Measurements from ENCODE around the gene C5orf58.

C5orf58 gene

GRCh38 chr5:170294057-170294456, 61.3 kb downstream of the C5orf58 start:
- DNase-seq (ENCODE audit: low read depth, low spot score): no peak
- no peak overlapping the region for H3K4me3 ChIP-seq (ENCODE audit: low read length)

GRCh38 chr5:170294556-170294955, 61.8 kb downstream of the C5orf58 start:
- no peak overlapping the region for H3K4me3 ChIP-seq (ENCODE audit: low read length)
- no peak for DNase-seq (ENCODE audit: low read depth, low spot score)

All from Jurkat, Clone E6-1 (cell line).